Measurements from ENCODE around the gene DICER1.

- TF ChIP-seq TARDBP (IDR thresholded peaks at IDR 0.05) = no peak
- TF ChIP-seq FOXK2 (IDR thresholded peaks at IDR 0.05) = no peak
- no peak for TF ChIP-seq ELF4 (IDR thresholded peaks at IDR 0.05)
- no peak for TF ChIP-seq FOXM1 (IDR thresholded peaks at IDR 0.05; ENCODE audit: borderline replicate concordance)
- TF ChIP-seq CTBP1 (IDR thresholded peaks at IDR 0.05; ENCODE audit: borderline replicate concordance) = no peak
- TF ChIP-seq NFRKB (IDR thresholded peaks at IDR 0.05) = no peak
- no peak for TF ChIP-seq SP1 (IDR thresholded peaks at IDR 0.05)
Observed at GRCh38 chr14:95040708-95041476, 116.4 kb downstream of the DICER1 start.

Measured in HEK293T (cell line).